ENCODE data around the gene BBOF1.

- TF ChIP-seq, protein P1, sequence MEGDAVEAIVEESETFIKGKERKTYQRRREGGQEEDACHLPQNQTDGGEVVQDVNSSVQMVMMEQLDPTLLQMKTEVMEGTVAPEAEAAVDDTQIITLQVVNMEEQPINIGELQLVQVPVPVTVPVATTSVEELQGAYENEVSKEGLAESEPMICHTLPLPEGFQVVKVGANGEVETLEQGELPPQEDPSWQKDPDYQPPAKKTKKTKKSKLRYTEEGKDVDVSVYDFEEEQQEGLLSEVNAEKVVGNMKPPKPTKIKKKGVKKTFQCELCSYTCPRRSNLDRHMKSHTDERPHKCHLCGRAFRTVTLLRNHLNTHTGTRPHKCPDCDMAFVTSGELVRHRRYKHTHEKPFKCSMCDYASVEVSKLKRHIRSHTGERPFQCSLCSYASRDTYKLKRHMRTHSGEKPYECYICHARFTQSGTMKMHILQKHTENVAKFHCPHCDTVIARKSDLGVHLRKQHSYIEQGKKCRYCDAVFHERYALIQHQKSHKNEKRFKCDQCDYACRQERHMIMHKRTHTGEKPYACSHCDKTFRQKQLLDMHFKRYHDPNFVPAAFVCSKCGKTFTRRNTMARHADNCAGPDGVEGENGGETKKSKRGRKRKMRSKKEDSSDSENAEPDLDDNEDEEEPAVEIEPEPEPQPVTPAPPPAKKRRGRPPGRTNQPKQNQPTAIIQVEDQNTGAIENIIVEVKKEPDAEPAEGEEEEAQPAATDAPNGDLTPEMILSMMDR (IDR thresholded peaks at IDR 0.05), result no peak
- TF ChIP-seq POLR2A (IDR thresholded peaks at IDR 0.05), result no peak
- TF ChIP-seq EP300 (IDR thresholded peaks at IDR 0.05), result no peak
- TF ChIP-seq POLR2AphosphoS5 (IDR thresholded peaks at IDR 0.05), result no peak
These were observed 41.3 kb upstream of the BBOF1 start for GRCh38 chr14:73977896-73978295.

All from upper lobe of left lung (tissue), 4 donors.